OCI-LY1 (cell line): ENCODE data around the gene MDC1.

ENCODE experiments used
- H2AFZ ChIP-seq: fragments of 200-600 bp; sonication (generic), shearing (Covaris generic); 2 replicates; pipeline ENCODE4 v1.6.0; 2014; ENCODE audit warnings: antibody characterized with exemption, mild to moderate bottlenecking, low read length
- H3F3A ChIP-seq: fragments of 200-600 bp; sonication (generic), shearing (Covaris generic); 2 replicates; pipeline ENCODE4 v1.6.0; 2014; ENCODE audit warnings: mild to moderate bottlenecking, antibody characterized with exemption, low read length, moderate library complexity; ENCODE audit not compliant: insufficient read depth
- H3K27ac ChIP-seq: fragments of 200-600 bp; sonication (generic); 2 replicates; pipeline ENCODE4 v1.5.1; 2014; ENCODE audit warnings: low read length, mixed run types, mild to moderate bottlenecking, low read depth; ENCODE audit not compliant: poor library complexity, severe bottlenecking
- H3K27me3 ChIP-seq: fragments of 200-600 bp; sonication (generic); 2 replicates; pipeline ENCODE4 v1.6.0; 2014; ENCODE audit warnings: antibody characterized with exemption, mild to moderate bottlenecking, low read length, moderate library complexity; ENCODE audit not compliant: insufficient read depth
- H3K36me3 ChIP-seq: fragments of 200-600 bp; sonication (generic); 2 replicates; pipeline ENCODE4 v1.6.1; 2014; ENCODE audit warnings: mild to moderate bottlenecking, antibody characterized with exemption, low read length, moderate library complexity, mixed read lengths; ENCODE audit not compliant: insufficient read depth
- H3K4me1 ChIP-seq: fragments of 200-600 bp; sonication (generic); 2 replicates; pipeline ENCODE4 v1.5.1; 2014; ENCODE audit warnings: mild to moderate bottlenecking, low read length, moderate library complexity; ENCODE audit not compliant: insufficient read depth, severe bottlenecking
- H3K4me2 ChIP-seq: fragments of 200-600 bp; sonication (generic), shearing (Covaris generic); 2 replicates; pipeline ENCODE4 v1.6.1; 2014; ENCODE audit warnings: low read length
- H3K4me3 ChIP-seq: fragments of 200-600 bp; sonication (generic); 2 replicates; pipeline ENCODE4 v1.5.1; 2014; ENCODE audit warnings: low read length, low read depth, mild to moderate bottlenecking, mixed read lengths; ENCODE audit not compliant: poor library complexity, severe bottlenecking
- H3K79me2 ChIP-seq: fragments of 200-600 bp; shearing (Covaris generic); 2 replicates; pipeline ENCODE4 v1.6.1; 2016; ENCODE audit warnings: mixed run types, low read length, mixed read lengths; ENCODE audit not compliant: insufficient read depth
- H3K9ac ChIP-seq: fragments of 200-600 bp; sonication (generic), shearing (Covaris generic); 2 replicates; pipeline ENCODE4 v1.6.1; 2014; ENCODE audit warnings: mild to moderate bottlenecking, low read length, mixed read lengths
- H3K9me2 ChIP-seq: fragments of 200-600 bp; sonication (generic), shearing (Covaris generic); 2 replicates; pipeline ENCODE4 v1.6.1; 2014; ENCODE audit warnings: low read depth, mild to moderate bottlenecking, low read length, mixed read lengths
- H3K9me3 ChIP-seq: fragments of 200-600 bp; shearing (Covaris generic); 2 replicates; pipeline ENCODE4 v1.6.1; 2014; ENCODE audit warnings: low read length, mixed read lengths
- H4K20me1 ChIP-seq: fragments of 200-600 bp; sonication (generic), shearing (Covaris generic); 2 replicates; pipeline ENCODE4 v1.6.0; 2016; ENCODE audit warnings: mild to moderate bottlenecking, low read length; ENCODE audit not compliant: insufficient read depth
- EZH2 ChIP-seq: fragments of 200-600 bp; sonication (generic), shearing (Covaris generic); IDR thresholded peaks from 2 replicates; pipeline ENCODE4 v1.8.0; 2017; ENCODE audit warnings: borderline replicate concordance, mixed run types, mild to moderate bottlenecking, antibody characterized with exemption, low read length, moderate library complexity, mixed read lengths
- TF ChIP-seq, protein P1 (sequence below): fragments of 200-600 bp; sonication (generic), shearing (Covaris generic); IDR thresholded peaks from 2 replicates; pipeline ENCODE4 v1.5.1; 2017; ENCODE audit warnings: mild to moderate bottlenecking, antibody characterized with exemption, low read length, moderate library complexity, mixed read lengths

The MDC1 gene

DNA sequence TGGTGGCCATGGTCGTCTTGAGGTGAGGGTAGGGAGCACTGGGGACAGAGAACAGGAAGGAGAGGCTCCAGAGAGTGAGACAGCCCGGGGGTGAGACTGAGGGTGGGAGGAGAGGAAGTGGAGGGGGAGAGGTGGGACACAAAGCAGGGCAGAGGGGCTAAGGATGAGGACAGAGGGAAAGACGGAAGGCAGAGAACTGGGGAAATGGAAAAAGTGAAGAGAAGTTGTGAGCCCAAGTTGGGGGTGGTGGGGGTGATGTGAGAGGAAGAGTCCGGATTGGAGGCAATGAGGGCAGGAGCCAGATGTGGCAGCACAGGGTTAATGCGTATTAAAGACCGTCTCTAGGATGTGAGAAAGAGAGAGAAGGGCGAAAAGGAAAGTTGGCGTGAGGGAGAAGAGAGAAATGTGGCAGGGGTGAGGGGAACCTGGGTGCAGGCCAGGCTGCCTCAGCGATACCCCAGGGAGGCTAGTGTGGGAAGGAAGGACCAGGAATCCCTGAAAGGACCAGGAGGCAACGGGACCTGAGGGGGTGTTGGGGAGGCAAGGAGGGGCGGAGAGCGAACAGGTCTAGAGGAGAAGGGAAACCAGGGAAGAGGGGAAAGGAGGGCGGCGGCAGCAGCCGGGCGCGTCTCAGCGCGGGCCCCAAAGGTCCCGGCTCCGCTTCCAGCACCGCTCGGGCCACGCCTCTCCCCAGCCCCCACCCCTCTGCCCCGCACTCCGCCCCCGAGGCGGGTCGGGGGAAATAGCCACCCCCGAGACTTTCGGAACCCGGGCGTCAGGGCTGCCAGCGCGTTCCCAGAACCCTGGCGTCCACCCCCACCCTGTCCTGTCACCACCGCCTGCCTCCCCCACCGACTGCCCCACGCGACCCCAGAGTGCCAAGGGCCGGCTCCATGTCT lies 30.8 kb downstream of the MDC1 start, which contains the start of gene PPP1R18:
TSS of gene PPP1R18 (minus strand) at position 637 of the 899 bp plus-strand sequence. CDS start at position 10, 627 bp downstream.
- H3K9me2 ChIP-seq: no peaks in the 10 kb centered on the region
- no peaks in the 10 kb centered on the region for H3K27me3 ChIP-seq
- H3K36me3 ChIP-seq: no peaks in the 10 kb centered on the region
- peak within 1 kb of the TSS; percentile 75 for H3K4me2 ChIP-seq
- peak within 1 kb of the TSS; percentile 87 for H3K4me3 ChIP-seq
- peaks cover 35% of the 10 kb centered on the region for H3K79me2 ChIP-seq
- no peak within 1 kb of the TSS for H2AFZ ChIP-seq
- no peaks in the 10 kb centered on the region for H4K20me1 ChIP-seq
- no peaks in the 10 kb centered on the region for H3K9me3 ChIP-seq
- H3K4me1 ChIP-seq: peaks cover 78% of the 10 kb centered on the region
- TF ChIP-seq, protein P1, sequence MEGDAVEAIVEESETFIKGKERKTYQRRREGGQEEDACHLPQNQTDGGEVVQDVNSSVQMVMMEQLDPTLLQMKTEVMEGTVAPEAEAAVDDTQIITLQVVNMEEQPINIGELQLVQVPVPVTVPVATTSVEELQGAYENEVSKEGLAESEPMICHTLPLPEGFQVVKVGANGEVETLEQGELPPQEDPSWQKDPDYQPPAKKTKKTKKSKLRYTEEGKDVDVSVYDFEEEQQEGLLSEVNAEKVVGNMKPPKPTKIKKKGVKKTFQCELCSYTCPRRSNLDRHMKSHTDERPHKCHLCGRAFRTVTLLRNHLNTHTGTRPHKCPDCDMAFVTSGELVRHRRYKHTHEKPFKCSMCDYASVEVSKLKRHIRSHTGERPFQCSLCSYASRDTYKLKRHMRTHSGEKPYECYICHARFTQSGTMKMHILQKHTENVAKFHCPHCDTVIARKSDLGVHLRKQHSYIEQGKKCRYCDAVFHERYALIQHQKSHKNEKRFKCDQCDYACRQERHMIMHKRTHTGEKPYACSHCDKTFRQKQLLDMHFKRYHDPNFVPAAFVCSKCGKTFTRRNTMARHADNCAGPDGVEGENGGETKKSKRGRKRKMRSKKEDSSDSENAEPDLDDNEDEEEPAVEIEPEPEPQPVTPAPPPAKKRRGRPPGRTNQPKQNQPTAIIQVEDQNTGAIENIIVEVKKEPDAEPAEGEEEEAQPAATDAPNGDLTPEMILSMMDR: no peak
- no peak for TF ChIP-seq EZH2
- H3K27ac ChIP-seq: peak within 1 kb of the TSS; percentile 95
- peaks cover 21% of the 10 kb centered on the region for H3F3A ChIP-seq
- peak within 1 kb of the TSS; percentile 95 for H3K9ac ChIP-seq

DNA sequence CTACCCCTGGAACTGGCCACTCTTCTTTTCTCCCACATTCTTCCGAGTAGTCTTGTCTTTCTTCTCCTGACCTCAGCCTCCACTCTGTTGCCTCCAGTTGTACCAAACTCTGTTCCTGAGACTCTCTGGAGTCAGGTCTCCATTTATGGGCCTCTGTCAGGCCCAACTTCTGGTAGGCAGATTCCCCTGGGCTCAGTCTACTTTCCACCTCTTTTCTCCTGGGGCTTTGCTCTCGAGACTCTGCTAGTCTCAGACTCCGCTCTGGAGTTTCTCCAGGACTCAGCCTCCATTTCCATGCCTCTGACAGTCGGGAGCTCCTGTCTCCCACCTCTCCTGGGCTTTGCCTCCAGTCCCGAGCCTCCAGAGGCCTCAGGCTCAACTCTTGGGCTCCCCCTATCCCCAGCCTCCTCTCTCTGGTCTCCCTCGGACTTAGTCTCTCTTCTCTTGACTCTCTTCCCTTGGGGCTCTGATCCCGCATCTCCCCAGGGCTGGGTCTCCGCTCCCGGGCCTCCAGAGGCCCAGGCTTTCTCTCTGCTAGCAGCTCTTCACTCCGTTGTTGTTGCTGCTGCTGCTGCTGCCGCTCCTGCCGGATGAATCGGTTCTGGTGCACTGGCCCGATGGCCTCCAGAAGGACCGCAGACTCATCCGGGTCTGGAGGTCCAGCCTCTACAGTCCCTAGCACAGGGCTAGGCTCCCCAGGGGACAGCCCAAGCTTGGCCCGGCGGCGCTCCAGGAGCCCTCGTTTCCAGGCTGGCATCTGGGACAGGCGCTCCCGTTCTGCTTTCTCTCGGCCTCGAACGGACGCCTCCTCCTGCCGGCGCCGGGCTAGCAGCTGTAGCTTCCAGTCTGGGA lies 31.7 kb downstream of the MDC1 start:
- TF ChIP-seq, protein P1: peak; percentile 42
- TF ChIP-seq EZH2: no peak
- peak overlapping the region; percentile 95 for H3K27ac ChIP-seq
- H3K9me2 ChIP-seq: no peaks in the 10 kb centered on the region
- peak overlapping the region; percentile 75 for H3K4me2 ChIP-seq
- peaks cover 82% of the 10 kb centered on the region for H3K4me1 ChIP-seq
- H3K9ac ChIP-seq: peak overlapping the region; percentile 95
- peak overlapping the region; percentile 87 for H3K4me3 ChIP-seq
- peaks cover 38% of the 10 kb centered on the region for H3K79me2 ChIP-seq
- no peaks in the 10 kb centered on the region for H3K27me3 ChIP-seq
- no peaks in the 10 kb centered on the region for H3K9me3 ChIP-seq
- H3K36me3 ChIP-seq: peaks cover 3% of the 10 kb centered on the region; the same call in 1 of the 2 replicates
- H4K20me1 ChIP-seq: no peaks in the 10 kb centered on the region
- peaks cover 21% of the 10 kb centered on the region for H3F3A ChIP-seq
- H2AFZ ChIP-seq: no peak overlapping the region

DNA sequence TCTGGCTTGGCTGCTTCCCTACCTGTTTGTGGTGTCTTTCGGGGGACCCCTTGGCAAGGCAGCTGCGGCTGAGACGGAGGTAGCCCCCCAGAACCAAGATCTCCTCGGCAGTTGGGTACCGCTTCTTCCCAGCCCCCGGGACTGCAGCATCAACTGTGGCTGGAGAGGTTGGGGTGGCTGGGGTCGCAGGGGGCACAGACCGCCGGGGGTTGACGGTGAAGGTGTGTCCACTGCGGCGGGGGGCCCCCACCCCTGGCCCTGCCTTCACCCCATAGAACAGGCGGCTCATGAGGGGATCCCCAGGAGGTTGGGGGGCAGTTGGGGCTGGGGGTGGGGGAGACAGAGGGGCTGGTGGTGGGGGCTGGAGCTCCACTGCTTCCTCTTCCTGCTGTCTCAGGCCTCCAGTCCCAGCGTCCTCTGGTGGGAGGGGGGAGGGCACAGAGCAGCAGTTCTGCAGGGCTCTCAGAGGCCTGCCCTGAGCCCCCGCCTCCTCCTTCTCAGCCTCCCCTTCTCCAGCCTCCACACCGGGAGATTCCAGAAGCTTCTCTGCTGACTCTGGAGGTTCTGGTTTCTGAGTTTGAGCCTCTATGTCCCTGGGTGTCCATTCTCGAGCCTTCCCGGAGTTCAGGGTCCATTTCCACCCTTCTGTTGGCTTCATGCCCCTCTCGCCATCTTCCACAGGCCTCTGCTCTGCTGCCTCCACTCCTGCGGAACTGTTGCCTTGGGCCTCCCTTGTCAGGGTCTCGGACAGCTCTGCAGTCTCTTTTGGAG lies 32.5 kb downstream of the MDC1 start:
- Histone ChIP-seq H3K9ac (peak overlapping the region; percentile 95), H3K4me1 (peaks cover 82% of the 10 kb centered on the region), H3K27me3 (no peaks in the 10 kb centered on the region), H3F3A (peaks cover 20% of the 10 kb centered on the region), H2AFZ (no peak overlapping the region), H3K27ac (peak overlapping the region; percentile 95), H3K9me3 (no peaks in the 10 kb centered on the region), H3K79me2 (peaks cover 38% of the 10 kb centered on the region), H3K9me2 (no peaks in the 10 kb centered on the region), H3K4me3 (peak overlapping the region; percentile 87), H3K36me3 (peaks cover 9% of the 10 kb centered on the region; the same call in 1 of the 2 replicates), H4K20me1 (no peaks in the 10 kb centered on the region), H3K4me2 (peak overlapping the region; percentile 75)
- TF ChIP-seq, protein P1: no peak
- TF ChIP-seq EZH2: no peak
